Occipital lobe (tissue), 2 donors: ENCODE data around the gene SFXN2. TPM values are rescaled to one million over a fixed set of nuclear protein-coding genes. Genes with fewer than 3 reads are reported as not detected.
"Not testable (repeated sequence)": the region's sequence is repeated elsewhere in the genome, so short reads cannot be mapped to it uniquely, and the experiment has no call there.

ENCODE experiments used
- DNase-seq: peaks from one replicate; lab custom pipeline; 2025; lab: John Stamatoyannopoulos, UW
- total RNA-seq: library from RNA; depleted of rRNA; stranded (reverse); fragments of >200 nt; gene quantifications from one replicate; pipeline ENCODE4 v1.2.3, GENCODE V29; 2014

SFXN2 gene
- total RNA-seq, 1 donor from 2014 or later, result 4.8 TPM

- DNase-seq, result no peak
These were observed 38.7 kb downstream of the SFXN2 start for GRCh38 chr10:102752934-102753664.

- no peak for DNase-seq
These were observed 39.3 kb downstream of the SFXN2 start for GRCh38 chr10:102753718-102754117.

GRCh38 chr10:102757323-102757722, 42.9 kb downstream of the SFXN2 start:
- DNase-seq, result no peak

- DNase-seq, result no peak
These were observed 44.0 kb downstream of the SFXN2 start for GRCh38 chr10:102758240-102758932.

GRCh38 chr10:102758933-102759262, 44.5 kb downstream of the SFXN2 start:
- DNase-seq, result not testable (repeated sequence)

GRCh38 chr10:102759497-102760210, 45.2 kb downstream of the SFXN2 start:
- DNase-seq, result no peak

- no peak for DNase-seq
These were observed 47.5 kb downstream of the SFXN2 start for GRCh38 chr10:102761981-102762380.

- no peak for DNase-seq
These were observed 48.1 kb downstream of the SFXN2 start for GRCh38 chr10:102762401-102763015.

GRCh38 chr10:102763037-102763607, 48.7 kb downstream of the SFXN2 start:
- DNase-seq, result no peak

- DNase-seq, result no peak
These were observed 50.2 kb downstream of the SFXN2 start for GRCh38 chr10:102764470-102765161.

- no peak for DNase-seq
These were observed 50.9 kb downstream of the SFXN2 start for GRCh38 chr10:102765336-102765735.

GRCh38 chr10:102767428-102768160, 53.2 kb downstream of the SFXN2 start:
- no peak for DNase-seq

- DNase-seq, result no peak
These were observed 55.1 kb downstream of the SFXN2 start for GRCh38 chr10:102769375-102770107.

GRCh38 chr10:102770108-102770482, 55.7 kb downstream of the SFXN2 start:
- no peak for DNase-seq

- no peak for DNase-seq
These were observed 56.4 kb downstream of the SFXN2 start for GRCh38 chr10:102770792-102771191.

GRCh38 chr10:102773320-102773719, 58.9 kb downstream of the SFXN2 start:
- no peak for DNase-seq

GRCh38 chr10:102773986-102774385, 59.5 kb downstream of the SFXN2 start:
- DNase-seq, result no peak

- DNase-seq, result no peak
These were observed 60.9 kb downstream of the SFXN2 start for GRCh38 chr10:102775201-102775934.
